ENCODE results near the gene FRMD4A. TPM values are rescaled to one million over a fixed set of nuclear protein-coding genes. Genes with fewer than 3 reads are reported as not detected.

FRMD4A gene
- total RNA-seq, 2 experiments from 2014 or later = 3.1 to 3.7 TPM

DNA sequence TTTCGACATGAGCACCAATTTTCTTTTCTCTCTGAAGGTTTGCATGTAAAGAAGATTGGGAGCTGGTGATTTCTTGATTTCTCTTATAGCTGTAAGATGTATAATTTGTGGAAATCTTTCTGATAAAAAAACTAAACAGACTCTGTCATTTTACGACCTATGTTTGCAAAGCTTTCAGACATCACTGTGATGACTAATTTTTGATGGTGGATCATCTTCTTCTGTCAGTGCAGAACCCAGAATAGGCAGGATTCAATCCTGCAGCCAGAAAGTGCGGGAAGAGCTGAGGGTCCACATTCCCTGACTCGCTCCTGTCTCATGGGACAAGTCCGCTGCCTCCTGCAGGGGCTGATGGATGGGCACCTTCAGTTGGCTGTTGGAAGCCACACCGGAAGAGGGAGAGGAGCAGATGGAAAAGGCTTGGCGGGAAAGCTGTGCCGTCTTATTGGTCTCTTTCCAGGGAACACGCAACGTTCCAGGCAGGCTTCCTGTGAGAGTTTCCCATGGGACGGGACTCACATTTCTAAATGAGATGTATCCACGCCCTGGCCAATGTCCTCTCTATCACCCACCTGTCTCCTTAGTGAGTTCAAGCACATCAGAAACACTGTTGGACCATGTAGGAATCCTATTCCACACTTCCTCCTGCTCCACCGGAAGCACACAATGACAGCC is 557.1 kb downstream of the FRMD4A start:
- no peak for TF ChIP-seq CTCF (IDR thresholded peaks at IDR 0.05)
- no peaks in the 10 kb centered on the region for H3K9me3 Mint-ChIP-seq
- H3K4me1 Mint-ChIP-seq (ENCODE audit: low read depth) = no peaks in the 10 kb centered on the region
- DNase-seq (no peak), ATAC-seq (ENCODE audit: poor library complexity) (no peak)
- no peak overlapping the region for H3K4me3 ChIP-seq (ENCODE audit: low read length)
- H3K4me3 Mint-ChIP-seq = no peak overlapping the region
- H3K9me3 ChIP-seq (ENCODE audit: control insufficient read depth in 1 of 2, insufficient read depth in 1 of 2, low read length in 2 of 2) = no peaks in the 10 kb centered on the region
- H3K36me3 ChIP-seq (ENCODE audit: insufficient read depth, low read length) = no peaks in the 10 kb centered on the region
- POLR2A ChIA-PET = no interaction called here
- H3K27me3 Mint-ChIP-seq = peaks cover 25% of the 10 kb centered on the region
- CTCF ChIA-PET = no interaction called here
- H3K27ac ChIP-seq (ENCODE audit: low read depth in 1 of 2, low read length in 2 of 2) = no peak overlapping the region
- intact Hi-C loops (cut with DNase I, micrococcal nuclease) = no loop called here
- H3K27ac Mint-ChIP-seq = no peak overlapping the region
- H3K4me1 ChIP-seq (ENCODE audit: insufficient read depth, low read length) = peaks cover 2% of the 10 kb centered on the region
- no peaks in the 10 kb centered on the region for H3K36me3 Mint-ChIP-seq (ENCODE audit: low read depth)
- H3K27me3 ChIP-seq (ENCODE audit: control insufficient read depth in 1 of 2, insufficient read depth in 2 of 2, low read length in 2 of 2) = peaks cover 3 to 6% of the 10 kb centered on the region in 2 experiments

- no peak for TF ChIP-seq CTCF (IDR thresholded peaks at IDR 0.05)
- H3K36me3 Mint-ChIP-seq (ENCODE audit: low read depth) = no peaks in the 10 kb centered on the region
- ATAC-seq (ENCODE audit: poor library complexity) (no peak), DNase-seq (no peak)
- H3K27ac Mint-ChIP-seq = no peak overlapping the region
- H3K4me3 Mint-ChIP-seq = no peak overlapping the region
- no peak overlapping the region for H3K27ac ChIP-seq (ENCODE audit: low read depth in 1 of 2, low read length in 2 of 2)
- no peaks in the 10 kb centered on the region for H3K9me3 Mint-ChIP-seq
- POLR2A ChIA-PET = no interaction called here
- no peak overlapping the region for H3K4me3 ChIP-seq (ENCODE audit: low read length)
- H3K27me3 ChIP-seq (ENCODE audit: control insufficient read depth in 1 of 2, insufficient read depth in 2 of 2, low read length in 2 of 2) = peaks cover 6 to 7% of the 10 kb centered on the region in 2 experiments
- intact Hi-C loops (cut with DNase I, micrococcal nuclease) = no loop called here
- no peaks in the 10 kb centered on the region for H3K4me1 Mint-ChIP-seq (ENCODE audit: low read depth)
- H3K27me3 Mint-ChIP-seq = peaks cover 25% of the 10 kb centered on the region
- H3K9me3 ChIP-seq (ENCODE audit: control insufficient read depth in 1 of 2, insufficient read depth in 1 of 2, low read length in 2 of 2) = no peaks in the 10 kb centered on the region
- no peaks in the 10 kb centered on the region for H3K4me1 ChIP-seq (ENCODE audit: insufficient read depth, low read length)
- no peaks in the 10 kb centered on the region for H3K36me3 ChIP-seq (ENCODE audit: insufficient read depth, low read length)
- CTCF ChIA-PET = interaction anchor here (1.3 kb wide), 1 partner anchor 11 kb away, joined by 3 read pairs; no protein-coding TSS in a partner anchor
These were observed 557.7 kb downstream of the FRMD4A start for GRCh38 chr10:13773043-13773442.

- no peak for DNase-seq
- H3K27me3 ChIP-seq (ENCODE audit: control insufficient read depth in 1 of 2, insufficient read depth in 2 of 2, low read length in 2 of 2) = peaks cover 6 to 8% of the 10 kb centered on the region in 2 experiments
- ChIA-PET POLR2A (no interaction called here), CTCF (interaction anchor here (1.3 kb wide), 1 partner anchor 12 kb away, joined by 3 read pairs; no protein-coding TSS in a partner anchor)
- intact Hi-C loops (cut with DNase I, micrococcal nuclease) = no loop called here
- no peak overlapping the region for H3K27ac ChIP-seq (ENCODE audit: low read depth in 1 of 2, low read length in 2 of 2)
- Mint-ChIP-seq H3K27me3 (peaks cover 25% of the 10 kb centered on the region), H3K27ac (no peak overlapping the region), H3K4me1 (ENCODE audit: low read depth) (no peaks in the 10 kb centered on the region), H3K36me3 (ENCODE audit: low read depth) (no peaks in the 10 kb centered on the region), H3K4me3 (no peak overlapping the region), H3K9me3 (no peaks in the 10 kb centered on the region)
- no peak for ATAC-seq (ENCODE audit: poor library complexity)
- H3K4me1 ChIP-seq (ENCODE audit: insufficient read depth, low read length) = no peaks in the 10 kb centered on the region
- H3K9me3 ChIP-seq (ENCODE audit: control insufficient read depth in 1 of 2, insufficient read depth in 1 of 2, low read length in 2 of 2) = no peaks in the 10 kb centered on the region
- TF ChIP-seq CTCF (IDR thresholded peaks at IDR 0.05) = no peak
- no peak overlapping the region for H3K4me3 ChIP-seq (ENCODE audit: low read length)
- H3K36me3 ChIP-seq (ENCODE audit: insufficient read depth, low read length) = no peaks in the 10 kb centered on the region
These were observed 558.7 kb downstream of the FRMD4A start for GRCh38 chr10:13771992-13772391.
